GM18870 (cell line): ENCODE results near the gene AGFG2.
A peak's percentile ranks its signal among the peaks of the same experiment; 100 is the strongest.

Experiments
- ATAC-seq: cut with Tn5 transposase; IDR thresholded peaks from one replicate; pipeline ENCODE4 v1.9.1; 2021; ENCODE audit warnings: moderate library complexity; ENCODE audit not compliant: unreplicated experiment

AGFG2 gene

GRCh38 chr7:100584054-100584682 is 45.2 kb downstream of the AGFG2 start:
- ATAC-seq: no peak

- no peak for ATAC-seq
Observed at GRCh38 chr7:100584683-100585510, 45.9 kb downstream of the AGFG2 start.

DNA sequence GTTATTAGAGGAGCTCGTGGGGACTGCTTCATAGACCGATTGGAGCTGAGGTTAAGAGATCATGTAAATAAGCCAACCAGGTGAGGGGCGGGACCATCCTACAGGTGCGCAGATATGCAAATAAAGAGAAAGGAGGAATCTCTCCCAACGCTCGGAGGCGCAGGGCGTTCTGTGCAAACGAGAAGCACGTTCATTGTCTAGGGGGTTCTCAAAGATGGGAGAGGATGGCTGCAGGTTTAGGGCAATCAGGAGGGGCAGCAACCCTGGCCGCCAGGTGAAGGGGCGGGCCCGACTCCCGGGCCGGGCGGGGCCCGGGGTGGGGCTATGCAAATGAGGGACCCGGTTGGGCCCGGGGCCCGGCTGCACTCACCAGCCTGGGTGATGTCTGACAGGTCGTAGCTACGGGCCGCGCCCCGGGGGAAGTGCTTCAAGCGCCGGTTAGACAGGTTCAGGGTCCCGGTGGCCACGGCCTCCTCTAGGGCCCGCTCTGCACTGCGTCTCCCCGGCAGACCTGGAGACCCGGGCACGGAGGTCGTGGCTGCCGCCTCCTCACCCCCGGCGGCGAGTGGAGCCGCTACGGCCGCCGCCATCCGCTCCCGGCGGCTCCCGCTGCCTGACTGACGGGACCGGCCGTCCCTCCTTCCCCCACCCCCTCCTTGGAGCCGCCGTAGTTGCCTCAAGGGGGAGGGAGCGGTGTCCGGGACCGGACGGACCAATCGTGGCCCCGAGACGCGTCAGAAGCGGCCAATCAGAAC is 46.7 kb downstream of the AGFG2 start, which contains the start of gene LRCH4:
TSS of gene LRCH4 (minus strand) at position 619 of the 755 bp plus-strand sequence. CDS start at position 590, 29 bp downstream.
- peak; percentile 22 for ATAC-seq

DNA sequence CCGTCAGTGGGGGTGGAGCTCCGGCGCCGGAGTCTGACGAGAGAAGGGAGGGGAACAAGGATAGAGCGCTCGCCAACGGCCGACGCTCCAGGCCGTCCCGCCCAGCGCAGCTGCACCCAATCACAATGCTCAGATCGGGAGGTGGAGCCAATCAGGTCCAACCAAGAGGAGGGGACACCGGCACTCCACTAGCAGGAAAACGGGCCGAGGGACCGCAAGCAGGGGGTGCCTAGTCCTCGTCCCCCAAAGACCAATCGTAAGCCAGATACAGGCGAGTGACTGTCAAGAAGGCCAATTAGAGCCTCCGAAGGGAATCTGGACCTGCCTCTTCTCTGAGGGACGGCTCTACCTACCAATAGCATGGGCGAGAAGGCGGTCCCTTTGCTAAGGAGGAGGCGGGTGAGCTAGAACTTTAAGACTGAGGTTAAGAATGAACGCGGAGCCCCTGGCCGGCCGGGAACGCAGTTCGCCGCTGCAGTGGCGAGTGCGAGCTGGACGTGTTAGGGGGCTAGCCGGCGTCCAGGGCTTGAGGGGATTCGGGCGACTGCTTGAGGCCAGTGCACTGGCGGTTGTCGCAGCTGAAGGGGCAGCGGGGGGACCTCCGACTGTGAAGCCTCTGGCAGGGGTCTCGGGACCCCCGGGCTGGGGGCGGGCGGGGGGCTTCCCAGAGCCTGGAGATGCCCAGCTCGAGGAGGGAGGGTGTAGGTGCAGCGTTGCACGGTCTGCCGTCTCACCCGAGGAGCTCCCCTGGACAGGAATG is 47.4 kb downstream of the AGFG2 start, which contains the start of gene FBXO24:
TSS of gene FBXO24 (plus strand) at position 63 of the 760 bp plus-strand sequence. CDS start at position 361, 298 bp downstream.
- ATAC-seq: peak; percentile 88

DNA sequence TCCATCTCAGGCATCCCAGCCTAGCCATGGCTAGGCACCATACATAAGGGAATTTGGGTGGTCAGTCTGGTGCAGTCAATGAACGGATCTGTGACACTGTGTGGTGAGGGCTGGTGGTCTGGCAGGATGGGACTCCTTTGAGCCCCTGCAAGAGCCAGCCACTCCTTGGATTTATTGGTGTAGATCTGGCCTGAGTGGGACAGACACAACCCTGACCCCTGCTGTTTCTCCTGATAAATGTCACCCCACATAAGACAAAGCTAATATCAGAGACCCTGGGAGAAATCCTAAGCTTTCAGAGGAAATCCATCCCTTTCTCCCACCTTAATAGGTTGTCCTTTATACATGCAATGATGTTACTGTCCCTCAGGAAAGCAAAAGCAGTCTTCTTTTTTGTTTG is 49.4 kb downstream of the AGFG2 start:
- ATAC-seq: no peak

- ATAC-seq: no peak
Observed at GRCh38 chr7:100589341-100589947, 50.4 kb downstream of the AGFG2 start.

DNA sequence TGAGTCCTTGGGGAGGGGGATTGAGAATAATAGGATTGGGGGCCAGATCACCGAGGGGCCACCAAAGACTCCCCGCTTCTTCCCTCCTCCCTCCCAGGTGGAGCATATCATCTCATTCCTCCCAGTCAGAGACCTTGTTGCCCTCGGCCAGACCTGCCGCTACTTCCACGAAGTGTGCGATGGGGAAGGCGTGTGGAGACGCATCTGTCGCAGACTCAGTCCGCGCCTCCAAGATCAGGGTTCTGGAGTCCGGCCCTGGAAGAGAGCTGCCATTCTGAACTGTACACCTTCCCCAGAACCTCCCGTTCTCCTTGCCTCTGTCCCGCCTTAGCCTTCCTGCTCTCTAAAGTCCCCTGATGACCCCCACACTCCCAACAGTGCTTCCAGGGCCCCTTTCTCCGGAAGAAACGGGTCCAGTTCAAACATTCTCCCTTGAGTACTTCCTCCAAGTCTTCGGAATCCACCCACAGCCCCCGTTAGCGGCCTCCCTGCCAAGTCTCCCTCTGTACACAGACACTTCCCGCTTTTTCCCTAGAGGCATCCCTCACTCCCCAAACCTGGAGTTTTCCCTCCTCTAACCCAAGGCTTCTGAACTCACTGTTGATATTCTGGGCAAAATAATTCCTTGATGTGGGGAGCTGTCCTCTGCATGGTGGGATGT is 51.2 kb downstream of the AGFG2 start:
- no peak for ATAC-seq

GRCh38 chr7:100591596-100591995 is 52.6 kb downstream of the AGFG2 start:
- no peak for ATAC-seq

DNA sequence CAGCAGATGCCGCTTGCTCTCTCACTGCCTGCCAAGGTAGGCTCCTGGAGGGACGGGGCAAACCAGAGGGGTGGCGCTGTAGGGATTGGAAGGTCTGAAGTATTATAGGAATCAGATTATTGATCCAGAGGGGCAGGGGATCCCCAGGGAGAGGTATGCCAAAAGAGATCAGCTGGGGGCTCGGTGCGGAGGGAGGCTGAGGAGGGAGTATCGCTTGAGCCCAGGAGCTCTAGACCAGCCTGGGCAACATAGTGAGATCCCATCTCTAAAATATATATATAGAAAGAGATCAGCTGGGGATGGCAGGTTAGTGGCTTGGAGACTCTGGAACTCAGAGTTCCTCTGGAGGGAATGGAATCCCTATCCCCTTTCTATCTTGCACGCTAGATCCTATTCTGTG is 56.2 kb downstream of the AGFG2 start:
- no peak for ATAC-seq

GRCh38 chr7:100598425-100598824 is 59.4 kb downstream of the AGFG2 start:
- ATAC-seq: no peak

GRCh38 chr7:100599911-100600729 is 61.1 kb downstream of the AGFG2 start:
- no peak for ATAC-seq

DNA sequence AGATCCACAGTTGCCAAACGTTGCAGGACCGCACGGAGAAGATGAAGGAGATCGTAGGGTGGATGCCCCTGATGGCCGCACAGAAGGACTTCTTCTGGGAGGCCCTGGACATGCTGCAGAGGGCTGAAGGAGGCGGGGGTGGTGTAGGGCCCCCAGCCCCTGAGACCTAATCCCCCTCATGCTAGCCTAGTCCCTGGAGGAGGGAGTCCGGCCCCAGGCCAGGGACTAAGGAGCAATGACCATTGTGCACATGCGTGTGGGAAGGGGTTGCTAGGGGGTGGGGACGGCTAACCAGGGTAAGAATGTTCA is 61.7 kb downstream of the AGFG2 start:
- no peak for ATAC-seq

- ATAC-seq: no peak
Observed at GRCh38 chr7:100602889-100603725, 64.1 kb downstream of the AGFG2 start.

DNA sequence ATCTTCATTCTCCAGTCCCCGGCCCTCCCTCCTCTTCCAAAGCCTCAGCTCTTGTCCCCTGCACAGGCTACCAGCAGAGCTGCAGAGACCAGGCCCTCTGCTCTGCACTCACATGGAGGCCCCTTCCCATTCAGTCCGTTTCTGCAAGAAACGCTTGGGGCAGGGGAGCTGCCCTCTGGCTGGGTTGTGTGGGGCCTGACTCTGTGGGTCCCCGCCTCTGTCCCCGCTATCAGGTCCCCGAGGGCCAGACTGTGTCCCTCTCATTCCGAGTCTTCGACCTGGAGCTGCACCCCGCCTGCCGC is 64.7 kb downstream of the AGFG2 start:
- ATAC-seq: no peak

DNA sequence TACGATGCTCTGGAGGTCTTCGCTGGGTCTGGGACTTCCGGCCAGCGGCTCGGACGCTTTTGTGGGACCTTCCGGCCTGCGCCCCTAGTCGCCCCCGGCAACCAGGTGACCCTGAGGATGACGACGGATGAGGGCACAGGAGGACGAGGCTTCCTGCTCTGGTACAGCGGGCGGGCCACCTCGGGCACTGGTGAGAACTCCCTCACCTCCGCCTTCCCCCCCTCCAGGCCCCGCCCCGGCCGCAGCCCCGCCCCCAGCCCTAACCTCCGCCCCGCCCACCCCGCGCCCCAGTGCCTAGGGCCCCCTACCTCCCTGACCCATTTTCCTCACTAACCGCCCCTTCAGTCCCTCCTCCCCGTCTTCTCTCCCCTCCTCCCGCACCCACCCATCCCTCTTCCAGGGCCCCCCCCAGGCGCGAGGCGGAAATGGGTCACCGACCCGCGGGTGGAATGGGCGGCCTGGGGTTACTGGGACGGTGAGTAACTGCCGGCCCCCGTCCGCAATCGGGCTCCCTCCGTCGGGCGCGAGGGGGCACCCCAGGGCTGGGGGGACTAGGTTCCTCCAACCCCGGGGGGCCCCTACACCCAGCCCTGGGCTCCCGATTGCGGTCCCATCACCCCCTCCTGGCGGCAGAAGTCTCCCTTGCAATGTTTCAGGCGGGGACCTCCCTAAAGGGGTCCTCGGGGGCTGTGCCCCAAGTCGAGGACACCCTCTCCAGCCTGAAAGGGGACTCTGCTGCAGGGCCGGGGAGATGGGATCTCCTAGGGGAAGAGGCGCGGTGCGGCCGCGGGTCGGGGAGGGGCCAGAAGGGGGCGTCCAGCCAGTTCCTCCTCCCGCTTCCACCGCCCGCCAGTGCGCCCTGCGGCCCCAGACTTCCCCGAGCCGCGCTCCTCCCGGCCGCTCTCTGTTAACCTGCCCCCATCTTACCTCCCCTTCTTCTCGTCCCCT is 65.3 kb downstream of the AGFG2 start:
- no peak for ATAC-seq

DNA sequence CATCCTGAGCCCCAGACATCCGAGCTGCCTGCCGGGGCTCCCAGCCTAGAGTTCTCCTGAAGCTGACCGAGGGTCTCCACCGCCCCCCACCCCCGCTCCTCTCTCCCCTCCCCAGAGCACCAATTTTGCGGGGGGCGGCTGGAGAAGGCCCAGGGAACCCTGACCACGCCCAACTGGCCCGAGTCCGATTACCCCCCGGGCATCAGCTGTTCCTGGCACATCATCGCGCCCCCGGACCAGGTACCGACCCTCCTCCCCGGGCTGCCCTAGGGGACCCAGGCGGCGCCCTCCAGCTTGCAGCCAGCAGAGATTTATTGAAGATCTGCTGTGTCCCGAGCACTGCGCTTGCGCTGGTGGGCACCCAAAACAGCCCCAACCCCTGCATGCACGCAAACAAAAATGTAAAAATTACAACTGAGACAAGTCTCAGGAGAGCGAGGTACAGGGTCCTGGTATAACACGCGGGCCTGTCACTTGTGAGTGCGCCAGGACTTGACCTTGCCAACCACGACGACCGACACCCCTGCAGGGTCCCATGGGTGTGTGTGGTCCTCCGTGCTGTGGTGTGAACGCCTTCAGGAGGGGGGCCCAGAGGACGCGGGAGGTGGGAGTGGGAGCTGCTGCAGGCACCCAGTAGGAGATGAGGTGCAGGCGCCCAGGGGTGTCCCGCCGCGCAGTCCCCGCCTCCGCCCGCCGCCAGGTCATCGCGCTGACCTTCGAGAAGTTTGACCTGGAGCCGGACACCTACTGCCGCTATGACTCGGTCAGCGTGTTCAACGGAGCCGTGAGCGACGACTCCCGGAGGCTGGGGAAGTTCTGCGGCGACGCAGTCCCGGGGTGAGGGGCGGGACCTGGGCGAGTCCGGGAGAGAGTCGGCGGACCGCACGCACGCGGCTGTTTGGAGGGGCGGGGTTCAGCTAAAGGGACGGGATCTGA is 66.2 kb downstream of the AGFG2 start:
- no peak for ATAC-seq
